Ectodermal cell (in vitro differentiated cells): Measurements from ENCODE around the gene PRPF8. TPM values are rescaled to one million over a fixed set of nuclear protein-coding genes. Genes with fewer than 3 reads are reported as not detected.
A peak's percentile ranks its signal among the peaks of the same experiment; 100 is the strongest.

ENCODE experiments used
- H3K27ac ChIP-seq: 2 replicates; pipeline ENCODE4 v1.7.0; 2013; ENCODE audit warnings: mild to moderate bottlenecking, low read depth, low read length; ENCODE audit not compliant: insufficient read depth, poor library complexity, severe bottlenecking
- H3K27me3 ChIP-seq: 2 replicates; pipeline ENCODE4 v1.7.0; 2013; ENCODE audit warnings: mild to moderate bottlenecking, low read length; ENCODE audit not compliant: insufficient read depth, control insufficient read depth, poor library complexity, severe bottlenecking
- H3K36me3 ChIP-seq: one replicate; pipeline ENCODE4 v1.7.0; 2013; ENCODE audit warnings: low read length; ENCODE audit not compliant: control insufficient read depth, insufficient read depth
- H3K4me1 ChIP-seq: one replicate; pipeline ENCODE4 v1.7.0; 2013; ENCODE audit warnings: low read length; ENCODE audit not compliant: control insufficient read depth, insufficient read depth
- H3K4me3 ChIP-seq: 2 replicates; pipeline ENCODE4 v1.7.0; 2013; ENCODE audit warnings: low read depth, low read length, control low read depth; ENCODE audit not compliant: insufficient read depth
- H3K9me3 ChIP-seq: 2 replicates; pipeline ENCODE4 v1.7.0; 2013; ENCODE audit warnings: mild to moderate bottlenecking, low read length, moderate library complexity; ENCODE audit not compliant: control insufficient read depth
- WGBS, 2 experiments: methylation state at CpG; one replicate each; pipeline ENCODE4 v1.1.7; 2013; ENCODE audit warnings: missing lambda C conversion rate in 2 of 2; 5-methylcytosine and 5-hydroxymethylcytosine counted together
- polyA plus RNA-seq, 4 experiments: library from polyadenylated mRNA; stranded (reverse); fragments of 50-300 nt; gene quantifications; one replicate each; pipeline ENCODE4 v1.2.3, GENCODE V29; 2013

The PRPF8 gene
- polyA plus RNA-seq (2013, experiment 1 of 4): 252 TPM
- 253 TPM for polyA plus RNA-seq (2013, experiment 2 of 4)
- 219 TPM for polyA plus RNA-seq (2013, experiment 3 of 4)
- polyA plus RNA-seq (2013, experiment 4 of 4): 227 TPM

DNA sequence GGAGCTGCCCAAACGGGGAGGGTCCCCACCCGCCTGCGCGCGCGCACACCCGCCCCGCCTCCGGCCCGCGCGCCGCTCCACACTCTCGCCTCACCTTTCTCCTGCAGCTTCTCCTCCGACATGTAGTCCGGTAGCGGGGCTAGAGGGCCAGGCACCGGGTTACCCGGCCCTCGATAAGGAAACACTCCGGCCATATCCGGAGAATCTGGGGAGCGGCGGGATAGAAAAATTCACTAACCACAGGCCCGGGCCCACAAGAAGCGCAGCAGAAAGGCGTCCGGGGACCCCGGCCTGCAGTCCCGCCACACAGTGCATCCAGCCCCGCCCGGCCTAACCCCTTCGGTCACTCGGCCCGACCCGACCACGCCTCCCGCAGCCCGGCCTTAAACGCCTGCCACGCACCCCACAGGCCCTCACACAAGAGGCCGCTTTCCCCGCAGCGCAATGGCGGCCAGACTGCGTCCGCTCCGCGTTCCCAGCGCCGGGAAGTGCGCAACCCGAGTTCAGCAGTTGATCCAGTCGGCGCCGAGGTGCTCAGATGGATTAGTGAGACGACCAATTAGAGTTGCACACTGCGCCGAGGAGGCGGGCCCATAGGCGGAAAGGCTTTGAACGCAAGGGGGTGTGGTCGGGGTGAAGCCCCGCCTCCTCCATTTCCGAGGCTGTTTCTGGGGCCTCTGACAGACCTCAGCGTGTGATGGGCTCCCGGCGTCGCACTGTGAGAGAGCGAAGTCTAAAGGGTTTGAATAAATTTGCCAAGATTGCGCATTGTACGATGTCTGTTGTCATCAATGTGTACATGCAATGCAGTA, at the start of gene PRPF8:
Gene PRPF8, minus strand, starts transcription at position 490 of the 812 bp plus-strand sequence. Its CDS starts 296 bp downstream, at position 194.
- H3K4me3 ChIP-seq: peak within 1 kb of the TSS; percentile 97
- H3K9me3 ChIP-seq: no peaks in the 10 kb centered on the region
- WGBS, 2 experiments: 0% methylated on average over 72 of the region's 72 CpGs
- H3K27me3 ChIP-seq: no peaks in the 10 kb centered on the region
- H3K4me1 ChIP-seq: peaks cover 7% of the 10 kb centered on the region
- peaks cover 34% of the 10 kb centered on the region for H3K36me3 ChIP-seq
- peak within 1 kb of the TSS; percentile 79 for H3K27ac ChIP-seq

DNA sequence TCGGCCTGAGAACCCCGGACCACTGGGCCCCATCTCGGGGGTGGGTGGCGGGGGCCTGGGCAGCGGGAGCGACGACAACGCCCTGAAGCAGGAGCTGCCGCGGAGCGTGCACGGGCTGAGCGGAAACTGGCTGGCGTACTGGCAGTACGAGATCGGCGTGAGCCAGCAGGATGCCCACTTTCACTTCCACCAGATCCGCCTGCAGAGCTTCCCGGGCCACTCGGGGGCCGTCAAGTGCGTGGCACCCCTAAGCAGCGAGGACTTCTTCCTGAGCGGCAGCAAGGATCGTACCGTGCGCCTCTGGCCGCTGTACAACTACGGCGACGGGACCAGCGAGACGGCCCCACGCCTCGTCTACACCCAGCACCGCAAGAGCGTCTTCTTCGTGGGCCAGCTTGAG, 49.1 kb upstream of the PRPF8 start:
- 95 to 96% methylated on average over 38 of the region's 38 CpGs for WGBS, 2 experiments

GRCh38 chr17:1732833-1733321, 48.2 kb upstream of the PRPF8 start:
- no peaks in the 10 kb centered on the region for H3K36me3 ChIP-seq
- H3K9me3 ChIP-seq: no peaks in the 10 kb centered on the region
- no peak overlapping the region for H3K27ac ChIP-seq
- H3K4me1 ChIP-seq: no peaks in the 10 kb centered on the region
- H3K4me3 ChIP-seq: no peak overlapping the region
- H3K27me3 ChIP-seq: no peaks in the 10 kb centered on the region
- 87% methylated on average over 11 of the region's 11 CpGs for WGBS, 2 experiments

More for the DNA sequence above, 49.1 kb upstream of the PRPF8 start:
- H3K36me3 ChIP-seq: no peaks in the 10 kb centered on the region
- H3K27me3 ChIP-seq: no peaks in the 10 kb centered on the region
- no peaks in the 10 kb centered on the region for H3K4me1 ChIP-seq
- H3K9me3 ChIP-seq: no peaks in the 10 kb centered on the region
- no peak overlapping the region for H3K27ac ChIP-seq
- no peak overlapping the region for H3K4me3 ChIP-seq

GRCh38 chr17:1732241-1732832, 47.7 kb upstream of the PRPF8 start:
- Histone ChIP-seq H3K27ac (no peak overlapping the region), H3K4me1 (no peaks in the 10 kb centered on the region), H3K36me3 (no peaks in the 10 kb centered on the region), H3K4me3 (no peak overlapping the region), H3K9me3 (no peaks in the 10 kb centered on the region), H3K27me3 (no peaks in the 10 kb centered on the region)
- WGBS, 2 experiments: 92 to 93% methylated on average over 22 of the region's 22 CpGs

- H3K27me3 ChIP-seq: no peaks in the 10 kb centered on the region
- no peak overlapping the region for H3K27ac ChIP-seq
- H3K4me1 ChIP-seq: no peaks in the 10 kb centered on the region
- H3K4me3 ChIP-seq: no peak overlapping the region
- WGBS, 2 experiments: 92 to 93% methylated on average over 10 of the region's 10 CpGs
- no peaks in the 10 kb centered on the region for H3K36me3 ChIP-seq
- no peaks in the 10 kb centered on the region for H3K9me3 ChIP-seq
Observed at GRCh38 chr17:1731194-1731506, 46.5 kb upstream of the PRPF8 start.

DNA sequence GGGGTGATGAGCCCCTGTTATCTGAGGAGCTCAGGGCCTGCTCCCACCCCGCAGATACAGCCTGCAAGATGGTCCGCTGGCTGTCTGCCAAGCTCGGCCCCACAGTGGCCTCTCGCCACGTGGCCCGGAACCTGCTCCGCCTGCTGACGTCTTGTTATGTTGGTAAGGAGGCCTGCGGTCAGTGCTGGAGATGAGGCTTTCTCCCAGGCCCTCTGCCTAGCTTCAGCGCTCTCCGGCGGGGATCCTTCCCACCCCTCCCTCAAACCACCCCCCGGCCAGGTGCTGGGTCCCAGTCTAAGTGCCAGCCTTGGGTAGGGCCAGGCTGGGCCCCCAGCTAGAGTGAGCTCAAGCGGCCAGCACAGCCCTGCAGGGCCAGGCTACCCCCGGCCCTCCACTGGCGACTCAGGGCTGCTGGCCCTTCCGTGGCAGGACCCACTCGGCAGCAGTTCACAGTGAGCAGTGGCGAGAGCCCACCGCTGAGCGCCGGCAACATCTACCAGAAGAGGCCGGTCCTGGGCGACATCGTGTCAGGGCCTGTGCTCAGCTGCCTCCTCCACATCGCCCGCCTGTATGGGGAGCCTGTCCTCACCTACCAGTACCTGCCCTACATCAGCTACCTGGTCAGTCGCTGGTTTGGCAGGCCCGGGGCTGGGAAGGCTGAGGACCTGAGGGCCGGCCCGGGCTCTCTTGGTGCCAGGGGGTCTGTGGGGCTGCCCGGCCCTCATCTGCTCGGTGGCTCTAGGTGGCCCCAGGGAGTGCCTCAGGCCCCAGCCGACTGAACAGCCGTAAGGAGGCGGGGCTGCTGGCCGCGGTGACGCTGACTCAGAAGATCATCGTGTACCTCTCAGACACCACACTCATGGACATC, 45.9 kb upstream of the PRPF8 start:
- no peak overlapping the region for H3K4me3 ChIP-seq
- H3K9me3 ChIP-seq: no peaks in the 10 kb centered on the region
- H3K4me1 ChIP-seq: no peaks in the 10 kb centered on the region
- H3K27me3 ChIP-seq: no peaks in the 10 kb centered on the region
- WGBS, 2 experiments: 92 to 94% methylated on average over 40 of the region's 40 CpGs
- H3K27ac ChIP-seq: no peak overlapping the region
- H3K36me3 ChIP-seq: no peaks in the 10 kb centered on the region

DNA sequence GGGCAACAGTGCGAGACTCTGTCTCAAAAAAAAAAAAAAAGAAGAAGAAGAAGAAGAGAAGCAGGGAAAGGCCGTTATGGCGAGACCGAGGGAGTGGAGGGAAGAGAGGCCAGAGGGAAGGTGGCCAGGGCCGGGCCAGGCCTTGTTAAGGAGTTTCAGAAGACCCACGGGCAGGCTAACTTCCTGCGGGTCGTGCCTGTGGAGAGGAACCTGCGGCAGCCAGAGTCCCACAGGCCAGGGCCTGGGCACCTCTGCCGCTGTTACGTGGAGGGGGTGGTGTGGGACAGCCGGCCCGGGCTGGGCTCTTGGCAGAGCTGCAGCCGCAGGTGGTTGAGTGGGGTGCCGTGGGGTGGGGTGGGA, 45.3 kb upstream of the PRPF8 start:
- Histone ChIP-seq H3K4me3 (no peak overlapping the region), H3K27ac (no peak overlapping the region), H3K9me3 (no peaks in the 10 kb centered on the region), H3K4me1 (peaks cover 4% of the 10 kb centered on the region), H3K36me3 (no peaks in the 10 kb centered on the region), H3K27me3 (no peaks in the 10 kb centered on the region)
- 93 to 94% methylated on average over 15 of the region's 15 CpGs for WGBS, 2 experiments

GRCh38 chr17:1727876-1728630, 43.4 kb upstream of the PRPF8 start:
- Histone ChIP-seq H3K4me3 (no peak overlapping the region), H3K4me1 (peaks cover 4% of the 10 kb centered on the region), H3K36me3 (no peaks in the 10 kb centered on the region), H3K27me3 (no peaks in the 10 kb centered on the region), H3K9me3 (no peaks in the 10 kb centered on the region), H3K27ac (no peak overlapping the region)
- WGBS, 2 experiments: 94% methylated on average over 28 of the region's 28 CpGs

GRCh38 chr17:1727258-1727789, 42.7 kb upstream of the PRPF8 start:
- H3K27ac ChIP-seq: no peak overlapping the region
- no peaks in the 10 kb centered on the region for H3K9me3 ChIP-seq
- 95 to 96% methylated on average over 21 of the region's 21 CpGs for WGBS, 2 experiments
- H3K4me1 ChIP-seq: peaks cover 4% of the 10 kb centered on the region
- H3K36me3 ChIP-seq: no peaks in the 10 kb centered on the region
- no peak overlapping the region for H3K4me3 ChIP-seq
- no peaks in the 10 kb centered on the region for H3K27me3 ChIP-seq
